HG03175 (cell line): ENCODE results near the gene C1QB.

Source experiments
- ATAC-seq: cut with Tn5 transposase; IDR thresholded peaks from one replicate; pipeline ENCODE4 v1.9.1; 2021; ENCODE audit warnings: mild to moderate bottlenecking, moderate library complexity; ENCODE audit not compliant: unreplicated experiment

C1QB gene

DNA sequence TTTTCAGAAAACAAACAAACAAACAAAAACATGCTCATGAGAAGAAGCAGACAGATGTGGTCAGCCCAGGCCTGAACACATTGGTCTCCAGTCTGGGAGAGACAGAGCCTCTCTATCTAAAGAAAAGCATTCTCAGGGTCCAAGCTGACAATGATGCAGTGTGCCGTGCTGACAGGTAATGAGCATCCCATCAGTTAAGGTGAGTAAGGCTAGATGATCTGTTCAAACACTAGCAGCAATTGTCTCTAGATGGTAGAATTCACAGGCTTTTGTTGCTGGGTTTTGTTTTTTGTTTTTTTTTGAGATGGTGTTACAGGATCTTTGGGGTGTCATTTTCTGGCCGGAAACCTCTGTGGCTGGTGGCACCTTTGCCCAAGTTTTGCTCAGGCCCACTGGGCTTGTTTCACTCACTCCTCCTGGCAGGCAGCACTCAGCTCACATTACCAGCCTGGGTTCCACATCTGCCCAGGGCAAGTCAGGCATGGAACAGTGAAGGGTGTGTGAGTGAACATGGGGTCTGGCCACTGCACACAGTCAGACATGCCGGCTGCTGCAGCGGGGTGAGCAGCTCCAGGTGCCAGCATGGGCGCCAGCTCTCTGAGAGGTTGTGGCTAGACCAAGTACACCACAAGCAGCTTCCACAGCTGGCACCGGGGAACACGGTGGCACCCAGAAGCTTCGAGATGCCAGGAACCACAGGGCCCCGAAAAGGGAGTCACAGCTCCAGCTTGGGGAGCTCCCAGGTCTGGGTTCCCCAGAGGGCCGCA is 19.2 kb upstream of the C1QB start:
- no peak for ATAC-seq

DNA sequence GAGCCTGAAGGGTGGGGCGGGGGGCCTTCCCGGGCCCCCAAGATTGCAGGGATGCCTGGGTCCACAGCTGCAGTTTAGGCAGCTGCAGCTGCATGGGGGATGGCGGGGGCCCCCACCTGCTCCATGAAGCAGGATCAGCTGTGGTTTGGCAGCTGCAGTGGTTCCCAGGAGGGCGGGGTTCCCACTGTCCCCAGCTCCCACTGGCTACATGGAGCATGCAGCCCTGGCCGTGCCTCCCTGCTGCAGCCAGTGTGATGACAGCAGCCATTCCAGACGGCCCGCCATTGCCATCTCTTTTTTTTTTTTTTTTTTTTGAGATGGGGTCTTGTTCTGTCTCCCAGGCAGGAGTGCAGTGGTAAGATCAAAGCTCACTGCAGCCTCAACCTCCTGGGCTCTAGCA is 17.6 kb upstream of the C1QB start:
- no peak for ATAC-seq

GRCh38 chr1:22636353-22636752 is 16.7 kb upstream of the C1QB start, which contains the start of gene C1QA:
Gene C1QA (plus strand): TSS chr1:22636628. CDS start chr1:22637617, 989 bp downstream.
- no peak for ATAC-seq

- ATAC-seq, result no peak
Observed at GRCh38 chr1:22636927-22637326, 16.1 kb upstream of the C1QB start.

DNA sequence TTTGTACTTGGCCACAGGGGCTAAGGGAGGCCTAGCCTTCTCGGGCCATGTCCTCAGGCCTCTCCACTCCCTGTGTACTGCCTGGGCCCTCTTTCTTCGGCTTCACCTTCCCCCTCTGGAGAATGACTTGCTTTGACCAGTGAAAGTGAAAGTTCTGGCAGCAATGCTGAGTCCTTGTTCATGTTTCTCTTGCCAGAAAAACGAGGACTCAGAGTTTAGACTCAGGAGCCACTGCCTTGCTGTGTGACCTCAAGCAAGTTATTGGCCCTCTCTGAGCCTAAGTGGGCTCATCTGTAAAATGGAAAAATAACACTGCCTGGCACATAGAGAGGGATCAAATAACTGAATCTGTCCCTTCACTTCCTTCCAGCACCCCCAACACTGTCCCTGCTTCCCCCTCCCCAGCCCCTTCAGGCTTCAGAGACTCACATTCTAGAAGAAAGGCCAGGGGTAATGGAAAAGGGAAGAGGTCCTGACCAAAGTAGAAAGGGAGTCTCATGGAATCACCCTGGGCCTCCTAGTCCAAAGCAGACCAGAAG is 15.1 kb upstream of the C1QB start:
- no peak for ATAC-seq

DNA sequence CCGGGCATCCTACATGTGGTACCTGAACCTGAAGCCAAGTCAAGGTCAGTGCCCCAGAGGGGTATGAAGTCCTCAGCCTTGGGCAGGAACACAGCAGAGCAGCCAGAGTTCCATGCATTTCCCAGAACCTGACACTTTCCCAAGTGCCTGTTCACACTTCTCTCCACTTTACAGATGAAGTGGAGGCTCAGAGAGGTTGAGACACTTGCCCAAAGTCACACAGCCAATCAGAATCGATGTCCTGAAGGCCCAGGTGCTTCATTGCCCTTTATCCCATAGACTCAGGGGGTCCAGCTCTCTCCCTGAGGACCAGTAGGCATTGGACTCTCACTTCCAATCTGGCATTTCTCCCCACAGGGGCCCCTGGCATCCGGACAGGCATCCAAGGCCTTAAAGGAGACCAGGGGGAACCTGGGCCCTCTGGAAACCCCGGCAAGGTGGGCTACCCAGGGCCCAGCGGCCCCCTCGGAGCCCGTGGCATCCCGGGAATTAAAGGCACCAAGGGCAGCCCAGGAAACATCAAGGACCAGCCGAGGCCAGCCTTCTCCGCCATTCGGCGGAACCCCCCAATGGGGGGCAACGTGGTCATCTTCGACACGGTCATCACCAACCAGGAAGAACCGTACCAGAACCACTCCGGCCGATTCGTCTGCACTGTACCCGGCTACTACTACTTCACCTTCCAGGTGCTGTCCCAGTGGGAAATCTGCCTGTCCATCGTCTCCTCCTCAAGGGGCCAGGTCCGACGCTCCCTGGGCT is 14.4 kb upstream of the C1QB start:
- ATAC-seq, result no peak

DNA sequence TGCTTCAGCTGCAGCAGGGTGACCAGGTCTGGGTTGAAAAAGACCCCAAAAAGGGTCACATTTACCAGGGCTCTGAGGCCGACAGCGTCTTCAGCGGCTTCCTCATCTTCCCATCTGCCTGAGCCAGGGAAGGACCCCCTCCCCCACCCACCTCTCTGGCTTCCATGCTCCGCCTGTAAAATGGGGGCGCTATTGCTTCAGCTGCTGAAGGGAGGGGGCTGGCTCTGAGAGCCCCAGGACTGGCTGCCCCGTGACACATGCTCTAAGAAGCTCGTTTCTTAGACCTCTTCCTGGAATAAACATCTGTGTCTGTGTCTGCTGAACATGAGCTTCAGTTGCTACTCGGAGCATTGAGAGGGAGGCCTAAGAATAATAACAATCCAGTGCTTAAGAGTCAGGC is 13.8 kb upstream of the C1QB start:
- ATAC-seq, result no peak

GRCh38 chr1:22641247-22641646 is 11.8 kb upstream of the C1QB start:
- ATAC-seq, result no peak

DNA sequence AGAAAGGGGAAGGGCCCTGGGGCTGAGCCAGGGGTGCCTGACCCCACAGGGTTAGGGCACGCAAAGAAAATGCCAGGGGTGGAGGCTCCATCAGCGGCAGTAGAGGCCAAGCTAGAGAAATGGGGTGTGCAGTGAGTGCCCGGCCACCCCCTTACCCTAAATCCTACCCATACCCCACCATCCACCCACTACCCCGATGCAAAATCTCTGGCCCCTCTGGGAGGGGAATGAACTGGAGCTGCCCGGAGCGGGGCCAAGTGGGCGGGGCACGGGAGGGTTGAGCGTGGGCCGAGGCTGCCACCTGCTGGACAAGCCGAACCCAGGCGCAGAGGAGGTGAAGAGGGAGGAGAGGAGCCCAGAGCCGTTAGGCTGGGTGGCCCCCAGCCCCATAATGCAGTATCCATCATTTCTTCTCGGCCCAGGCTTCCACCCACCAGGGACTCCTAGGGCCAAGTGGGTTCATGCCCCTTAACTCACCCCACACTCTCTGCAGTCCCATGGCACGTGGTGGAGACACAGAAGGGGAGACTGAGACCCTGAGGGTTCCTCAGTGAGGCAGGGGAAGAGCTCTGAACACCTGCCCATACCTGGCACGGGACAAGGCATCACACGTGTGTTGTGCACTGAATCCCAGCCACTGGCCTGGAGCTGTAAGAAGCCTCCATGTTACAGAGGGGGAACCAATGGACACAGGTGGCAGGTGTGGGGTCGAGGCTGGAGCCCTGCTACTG is 11.0 kb upstream of the C1QB start:
- no peak for ATAC-seq

- ATAC-seq, result no peak
Observed at GRCh38 chr1:22643381-22643780, 9.7 kb upstream of the C1QB start, which contains the start of gene C1QC. Gene C1QC (plus strand): TSS chr1:22643633. CDS start chr1:22644024, 391 bp downstream.

GRCh38 chr1:22643928-22644327 is 9.1 kb upstream of the C1QB start:
- no peak for ATAC-seq

DNA sequence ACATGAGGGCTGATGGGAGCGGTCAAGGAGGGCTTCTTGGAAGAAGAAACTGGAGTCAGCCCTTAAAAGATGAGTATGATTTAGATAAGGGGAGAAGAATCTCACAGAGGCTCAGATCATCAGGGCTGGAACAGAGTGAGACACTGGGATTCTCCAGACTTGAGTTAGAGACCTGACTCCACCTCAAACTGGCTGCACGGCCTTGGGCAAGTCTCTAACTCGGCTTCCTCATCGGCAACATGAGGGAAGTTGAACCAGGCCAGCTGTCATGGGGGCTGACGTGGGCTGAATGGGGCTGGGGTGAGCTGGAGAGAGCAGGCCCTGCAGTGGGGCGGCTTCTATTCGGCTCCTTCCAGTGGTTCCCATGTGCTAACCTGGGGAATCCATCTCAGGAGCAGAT is 7.1 kb upstream of the C1QB start:
- no peak for ATAC-seq

- no peak for ATAC-seq
Observed at GRCh38 chr1:22646384-22646783, 6.7 kb upstream of the C1QB start.

DNA sequence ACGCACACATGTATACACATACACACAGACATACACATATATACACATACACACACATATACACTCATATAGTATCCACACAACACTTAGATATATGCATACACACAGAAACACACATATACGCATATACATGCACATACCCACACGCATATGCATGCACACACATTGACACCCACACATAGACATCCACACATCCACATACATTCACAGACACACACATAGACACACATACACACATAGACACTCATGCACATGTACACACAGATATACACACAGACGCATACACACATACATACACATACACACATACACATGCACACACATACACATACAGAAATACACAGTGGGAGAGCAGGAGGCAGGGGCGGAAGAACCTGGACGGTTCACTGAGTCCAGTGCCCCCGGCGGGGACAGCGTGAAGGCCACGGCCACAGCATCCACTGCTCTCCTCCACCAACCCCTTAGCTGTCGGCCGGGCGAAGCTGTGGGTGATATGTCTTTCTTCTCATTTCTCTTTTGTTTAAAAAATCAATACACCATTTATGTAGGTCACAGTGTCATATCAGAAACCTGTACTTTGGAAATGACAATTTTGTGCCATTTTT is 2.8 kb upstream of the C1QB start:
- ATAC-seq, result no peak

GRCh38 chr1:22651941-22652856 is 837 bp upstream of the C1QB start:
- ATAC-seq, result no peak

GRCh38 chr1:22654692-22655091 is 1.7 kb downstream of the C1QB start:
- no peak for ATAC-seq

GRCh38 chr1:22658385-22659163 is 5.5 kb downstream of the C1QB start:
- no peak for ATAC-seq

DNA sequence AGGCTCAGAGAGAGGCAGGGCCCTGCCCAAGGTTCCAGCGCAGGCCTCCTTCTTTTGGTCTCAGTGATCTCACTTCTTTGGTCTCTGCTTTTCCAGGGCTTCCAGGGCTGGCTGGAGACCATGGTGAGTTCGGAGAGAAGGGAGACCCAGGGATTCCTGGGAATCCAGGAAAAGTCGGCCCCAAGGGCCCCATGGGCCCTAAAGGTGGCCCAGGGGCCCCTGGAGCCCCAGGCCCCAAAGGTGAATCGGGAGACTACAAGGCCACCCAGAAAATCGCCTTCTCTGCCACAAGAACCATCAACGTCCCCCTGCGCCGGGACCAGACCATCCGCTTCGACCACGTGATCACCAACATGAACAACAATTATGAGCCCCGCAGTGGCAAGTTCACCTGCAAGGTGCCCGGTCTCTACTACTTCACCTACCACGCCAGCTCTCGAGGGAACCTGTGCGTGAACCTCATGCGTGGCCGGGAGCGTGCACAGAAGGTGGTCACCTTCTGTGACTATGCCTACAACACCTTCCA is 7.7 kb downstream of the C1QB start:
- no peak for ATAC-seq

DNA sequence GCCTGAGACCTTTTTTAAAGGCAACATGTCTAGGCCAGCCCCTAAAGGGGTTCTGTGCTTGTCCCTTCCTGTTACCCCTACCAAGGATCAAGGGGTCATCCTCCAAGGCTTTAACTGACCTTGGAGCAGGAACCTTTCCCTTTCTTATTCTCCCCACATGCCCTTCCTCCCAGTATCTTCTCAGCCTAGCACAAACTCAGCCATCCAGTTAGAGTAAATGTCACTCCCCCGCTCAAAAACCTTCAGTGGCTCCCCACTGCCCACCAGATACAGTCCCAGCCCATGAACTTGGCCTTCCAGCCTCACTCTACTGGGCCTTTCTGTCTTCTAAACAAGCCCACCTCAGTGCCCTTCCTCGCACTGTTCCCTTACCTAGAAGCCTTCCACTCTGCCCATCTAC is 8.8 kb downstream of the C1QB start:
- no peak for ATAC-seq
